Stimulated activated CD8-positive, alpha-beta memory T cell treated with anti-CD3 and anti-CD28 coated beads, Interleukin-7, amount 100 ng/mL, for 24 hours (primary cell): ENCODE results near the gene PATE1.
"Not testable (repeated sequence)": the region's sequence is repeated elsewhere in the genome, so short reads cannot be mapped to it uniquely, and the experiment has no call there.

Experiments
- DNase-seq: peaks from one replicate; pipeline ENCODE4 v3.0.0-alpha.2; 2020; ENCODE audit warnings: low read depth

Gene PATE1

GRCh38 chr11:125745979-125746378 is at the start of gene PATE1:
Gene PATE1, plus strand, starts transcription at chr11:125746279. Its CDS starts 26 bp downstream, at chr11:125746305.
- DNase-seq: no peak

GRCh38 chr11:125701018-125701610 is 45.0 kb upstream of the PATE1 start:
- no peak for DNase-seq

- DNase-seq: no peak
These were observed 44.0 kb upstream of the PATE1 start for GRCh38 chr11:125701858-125702621.

DNA sequence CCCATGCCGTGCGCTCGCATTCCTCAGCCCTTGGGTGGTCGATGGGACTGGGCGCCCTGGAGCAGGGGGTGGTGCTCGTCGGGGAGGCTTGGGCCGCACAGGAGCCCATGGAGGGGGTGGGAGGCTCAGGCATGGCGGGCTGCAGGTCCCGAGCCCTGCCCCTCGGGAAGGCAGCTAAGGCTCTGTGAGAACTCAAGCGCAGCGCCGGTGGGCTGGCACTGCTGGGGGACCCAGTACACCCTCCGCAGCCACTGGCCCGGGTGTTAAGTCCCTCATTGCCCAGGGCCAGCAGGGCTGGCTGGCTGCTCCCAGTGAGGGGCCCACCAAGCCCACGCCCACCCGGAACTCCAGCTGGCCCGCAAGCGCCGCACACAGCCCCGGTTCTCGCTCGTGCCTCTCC is 41.4 kb upstream of the PATE1 start:
- not testable (repeated sequence) for DNase-seq

DNA sequence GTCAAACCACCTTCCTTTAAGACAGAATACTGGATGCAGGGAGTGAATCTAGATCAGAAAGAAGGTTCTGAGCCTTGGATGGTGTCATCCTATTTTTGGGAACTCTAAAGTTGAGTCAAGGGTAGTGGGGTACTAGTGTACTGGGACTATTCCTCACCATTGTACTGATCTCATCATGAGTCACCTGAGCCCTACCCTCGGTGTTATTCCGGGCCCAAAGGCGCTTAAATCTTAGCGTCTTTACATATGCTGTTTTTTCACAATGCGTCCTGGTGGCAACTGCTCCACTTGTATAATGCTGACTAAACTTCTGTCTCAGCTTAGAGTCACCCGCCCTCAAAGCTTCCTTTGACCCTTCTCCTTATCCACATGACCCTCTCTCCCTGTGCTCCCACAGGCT is 25.3 kb upstream of the PATE1 start:
- DNase-seq: no peak

DNA sequence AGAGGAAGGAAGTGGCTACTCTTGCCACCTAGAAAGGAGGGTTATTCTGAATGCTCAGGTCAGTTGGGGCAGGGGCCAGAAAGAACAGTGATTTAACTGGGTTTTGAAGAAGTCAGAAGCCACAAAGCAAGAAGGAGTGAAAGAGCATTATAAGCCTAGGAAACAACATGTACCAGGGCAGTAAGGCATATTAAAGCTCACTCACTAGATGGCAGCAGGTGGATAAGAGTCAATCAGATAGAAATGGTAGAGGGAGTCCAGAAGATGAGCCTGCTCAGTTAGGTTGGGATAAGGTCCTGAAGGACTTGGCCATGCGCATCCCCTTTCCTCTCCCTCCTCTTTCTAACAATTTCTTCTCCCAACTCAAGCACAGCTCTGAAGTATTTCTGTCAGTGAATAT is 22.0 kb upstream of the PATE1 start:
- DNase-seq: no peak

- DNase-seq: no peak
These were observed 17.1 kb upstream of the PATE1 start for GRCh38 chr11:125728969-125729368.

- no peak for DNase-seq
These were observed 5.5 kb upstream of the PATE1 start for GRCh38 chr11:125740617-125741016.

DNA sequence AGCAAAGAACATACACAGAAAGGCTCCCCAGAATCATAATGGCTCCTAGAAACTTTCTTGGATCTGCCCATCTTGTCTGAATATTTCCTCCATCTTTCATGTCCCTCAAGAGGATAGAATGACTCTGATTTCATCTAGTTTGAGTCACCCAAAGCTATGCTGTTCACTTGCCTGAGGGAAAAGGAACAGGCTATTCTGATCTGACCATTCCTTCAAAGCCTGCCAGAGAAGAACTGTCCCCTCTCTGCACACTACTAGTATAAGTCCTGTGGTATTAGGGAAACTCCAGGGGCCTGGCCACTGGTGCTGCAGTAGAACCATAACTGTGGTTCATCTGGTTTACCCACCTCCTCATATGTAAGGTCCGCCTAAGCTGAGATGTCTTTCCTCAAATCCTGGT is 2.4 kb upstream of the PATE1 start:
- DNase-seq: no peak

DNA sequence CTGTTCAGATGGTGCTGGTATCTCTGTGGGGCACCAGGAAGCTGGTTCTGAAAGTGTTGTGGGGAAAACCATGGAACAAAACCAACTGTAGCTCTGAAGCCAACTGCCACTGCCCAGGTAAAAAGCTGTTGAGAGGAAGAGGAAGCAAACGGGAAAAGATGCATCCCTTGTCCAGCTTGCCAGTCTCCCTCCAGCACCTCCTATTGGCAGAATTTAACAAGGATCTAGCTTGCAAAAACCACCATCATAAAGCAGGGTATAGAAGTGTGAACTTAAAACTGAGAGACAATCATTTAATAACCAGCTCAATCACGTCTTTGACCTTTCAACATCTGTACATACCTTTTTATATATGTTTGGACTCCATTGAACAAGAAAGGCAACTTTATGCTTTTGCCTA is 4.5 kb downstream of the PATE1 start:
- no peak for DNase-seq

GRCh38 chr11:125756050-125756449 is 10.0 kb downstream of the PATE1 start:
- no peak for DNase-seq

- no peak for DNase-seq
These were observed 16.4 kb downstream of the PATE1 start for GRCh38 chr11:125762445-125762844.

DNA sequence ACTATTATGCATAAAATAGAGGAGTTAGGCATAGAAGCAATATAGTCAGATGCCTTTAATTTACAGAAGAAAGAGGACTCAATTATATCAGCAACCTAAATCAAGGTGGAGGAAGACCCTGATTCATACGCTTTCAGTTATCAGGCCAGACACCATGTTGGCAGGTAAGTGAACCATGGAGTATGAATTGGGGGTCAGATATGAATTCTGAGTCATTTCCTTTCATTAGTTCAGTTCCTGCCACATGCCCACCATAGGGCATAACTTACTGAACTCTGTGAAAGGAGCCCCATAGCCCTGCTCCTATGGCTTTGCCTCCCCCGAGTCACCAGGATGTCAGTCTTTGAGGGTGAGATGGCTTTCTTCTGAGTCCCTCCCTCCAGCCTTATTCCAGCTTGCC is 17.4 kb downstream of the PATE1 start:
- no peak for DNase-seq

DNA sequence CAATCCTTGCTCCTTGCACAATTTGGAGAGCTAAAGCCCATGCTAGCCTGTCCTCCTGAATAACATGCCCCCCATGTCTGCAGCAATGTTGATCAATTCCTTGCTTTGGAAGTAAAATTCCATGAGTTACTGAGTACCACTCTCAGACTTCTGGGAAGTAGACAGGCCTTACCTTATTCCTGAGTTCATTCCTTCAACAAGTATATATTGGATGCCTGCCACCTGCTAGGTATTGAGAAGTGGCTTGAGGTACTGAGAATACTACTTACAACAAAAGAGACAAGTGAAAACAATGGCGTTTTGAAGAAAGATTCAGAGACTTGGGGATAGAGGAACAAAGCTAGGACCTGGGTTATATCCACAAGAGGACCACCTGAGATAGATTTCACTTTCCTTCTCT is 20.2 kb downstream of the PATE1 start:
- DNase-seq: no peak

DNA sequence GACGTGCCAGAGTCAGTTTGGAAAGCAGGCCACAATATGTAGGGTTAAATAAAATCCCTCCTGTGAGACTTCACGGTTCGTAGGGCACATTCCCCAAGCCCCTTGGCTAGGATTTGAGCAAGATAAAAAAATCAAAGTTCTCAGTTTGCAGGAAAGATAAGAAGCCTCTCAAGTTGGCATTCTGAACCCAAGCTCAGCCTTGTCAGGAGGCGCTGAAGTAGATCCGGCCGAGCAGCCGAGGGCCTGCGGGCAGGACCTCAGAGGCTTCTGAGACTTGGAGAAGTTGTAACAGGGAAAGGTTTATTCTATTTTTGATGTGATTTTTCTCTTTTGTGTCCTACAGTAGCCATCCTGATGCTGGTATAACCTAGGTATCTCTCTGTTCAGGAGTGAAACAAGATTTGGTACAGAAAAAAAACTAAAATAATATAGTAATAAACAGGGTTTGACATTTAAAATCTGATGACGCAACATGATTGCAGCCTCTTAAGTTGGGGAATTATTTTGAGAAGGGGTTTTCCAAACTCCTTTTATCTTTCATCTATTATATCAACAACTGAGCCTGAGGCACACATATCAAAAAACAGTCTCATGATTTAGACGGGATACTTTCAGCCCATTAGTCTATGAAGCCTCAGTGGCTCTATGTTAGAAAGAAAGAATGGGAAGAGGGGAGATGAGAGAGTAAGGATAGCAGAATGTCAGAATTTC is 22.4 kb downstream of the PATE1 start:
- DNase-seq: no peak

DNA sequence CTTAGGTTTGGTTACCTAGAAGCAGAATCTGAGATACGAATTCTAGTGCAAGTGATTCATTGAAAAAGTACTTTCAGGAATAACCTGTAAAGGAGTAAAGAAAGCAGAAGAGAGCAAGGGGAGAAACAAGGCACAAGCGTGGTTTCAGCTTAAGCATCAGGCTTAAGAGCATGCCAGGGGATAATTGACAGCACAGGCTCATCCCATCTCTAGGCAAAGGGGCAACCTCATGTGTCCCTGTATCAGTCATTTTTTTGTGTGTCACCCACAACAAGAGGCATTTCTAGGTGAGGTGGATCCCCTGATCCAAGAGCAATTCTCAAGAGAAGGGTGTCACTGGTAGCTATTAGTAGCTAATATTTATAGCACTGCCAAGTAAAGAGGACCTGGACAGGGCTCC is 24.5 kb downstream of the PATE1 start:
- no peak for DNase-seq

GRCh38 chr11:125772834-125773505 is 26.9 kb downstream of the PATE1 start:
- DNase-seq: no peak

DNA sequence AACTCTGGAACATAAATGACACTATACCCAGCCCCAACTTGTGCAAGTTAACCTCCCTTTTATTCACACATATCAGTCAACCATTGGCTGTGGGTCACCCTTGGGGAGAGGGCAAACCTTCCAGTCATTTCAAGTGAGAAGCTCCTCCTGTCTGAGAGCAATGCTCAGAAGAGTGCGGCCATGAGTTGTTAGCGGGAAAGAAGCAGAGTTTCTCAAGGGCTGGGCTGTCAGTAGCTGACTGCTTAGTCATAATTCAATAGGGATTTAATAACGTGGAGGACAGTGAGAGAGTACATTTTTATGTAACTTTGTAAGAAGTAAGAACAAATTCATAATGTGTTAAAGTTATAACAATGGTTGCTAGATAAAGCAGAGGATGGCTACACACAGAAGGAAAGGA is 27.4 kb downstream of the PATE1 start:
- DNase-seq: no peak

DNA sequence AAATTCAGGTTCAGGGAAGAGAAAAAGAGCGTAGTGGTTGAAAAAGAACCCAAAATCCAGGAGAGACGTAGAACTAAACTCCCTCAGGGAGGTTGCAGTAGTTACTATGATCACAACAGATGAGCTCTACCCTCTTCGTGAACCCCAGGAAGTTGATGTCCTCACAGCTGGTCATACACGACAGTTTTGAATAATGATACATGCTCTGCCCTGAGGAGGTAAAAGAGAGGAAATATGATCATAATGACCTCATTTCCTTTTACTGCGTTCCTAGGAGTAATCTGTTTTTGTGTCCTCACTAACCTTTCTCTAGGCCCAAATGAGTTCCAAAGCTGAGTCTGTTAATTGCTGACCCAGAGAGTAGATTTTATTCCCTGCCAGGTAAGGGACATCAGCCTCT is 31.2 kb downstream of the PATE1 start:
- DNase-seq: no peak

DNA sequence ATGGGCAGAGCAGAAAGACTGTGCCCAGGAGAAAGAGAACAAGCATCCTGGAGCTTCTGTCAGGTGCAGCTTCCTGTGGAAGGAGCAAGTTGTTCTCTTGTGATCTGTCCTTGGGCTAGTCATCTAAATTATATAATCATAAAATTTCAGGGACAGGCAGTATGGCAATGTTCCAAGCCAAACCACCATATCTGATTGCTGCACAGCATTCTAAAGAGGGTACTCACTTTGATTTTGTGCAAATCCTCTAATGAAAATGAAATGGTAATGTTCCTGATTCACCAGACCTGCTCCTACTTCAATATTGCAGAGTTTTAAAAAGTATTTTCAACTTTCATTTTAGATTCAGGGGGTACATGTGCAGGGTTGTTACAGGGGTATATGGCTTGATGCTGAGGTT is 32.6 kb downstream of the PATE1 start, which contains the start of gene PATE2:
Gene PATE2 (minus strand): TSS at position 101 of the 400 bp plus-strand sequence. CDS start 55 bp downstream, at position 46.
- no peak for DNase-seq

GRCh38 chr11:125784678-125785077 is 38.6 kb downstream of the PATE1 start:
- no peak for DNase-seq

GRCh38 chr11:125787827-125788226 is 41.7 kb downstream of the PATE1 start, which contains the start of gene PATE3:
Gene PATE3, plus strand, starts transcription at chr11:125788127. Its CDS starts 25 bp downstream, at chr11:125788152.
- DNase-seq: no peak
